Stimulated activated CD8-positive, alpha-beta memory T cell treated with anti-CD3 and anti-CD28 coated beads, Interleukin-12 subunit alpha, Interleukin-12 subunit beta, amount 100 ng/mL, for 24 hours (primary cell): ENCODE data around the gene C20orf144.
A peak's percentile ranks its signal among the peaks of the same experiment; 100 is the strongest.

Source experiments
- DNase-seq: peaks from one replicate; pipeline ENCODE4 v3.0.0-alpha.2; 2020; ENCODE audit errors: extremely low read depth

C20orf144 gene

GRCh38 chr20:33650111-33650752 lies 11.9 kb upstream of the C20orf144 start:
- no peak for DNase-seq

GRCh38 chr20:33650753-33651561 lies 11.2 kb upstream of the C20orf144 start:
- DNase-seq, result no peak

- DNase-seq, result no peak
These were observed 10.5 kb upstream of the C20orf144 start for GRCh38 chr20:33651562-33652048.

- no peak for DNase-seq
These were observed 8.8 kb upstream of the C20orf144 start for GRCh38 chr20:33653218-33653899.

- no peak for DNase-seq
These were observed 8.1 kb upstream of the C20orf144 start for GRCh38 chr20:33653900-33654596.

- DNase-seq, result no peak
These were observed 7.4 kb upstream of the C20orf144 start for GRCh38 chr20:33654680-33655161.

- no peak for DNase-seq
These were observed 7.0 kb upstream of the C20orf144 start for GRCh38 chr20:33655164-33655563.

GRCh38 chr20:33656010-33656782 lies 5.9 kb upstream of the C20orf144 start:
- no peak for DNase-seq

- no peak for DNase-seq
These were observed 5.1 kb upstream of the C20orf144 start for GRCh38 chr20:33656783-33657703.

- DNase-seq, result no peak
These were observed 4.4 kb upstream of the C20orf144 start for GRCh38 chr20:33657704-33658095.

GRCh38 chr20:33658510-33658909 lies 3.6 kb upstream of the C20orf144 start:
- DNase-seq, result no peak

- no peak for DNase-seq
These were observed 3.2 kb upstream of the C20orf144 start for GRCh38 chr20:33658929-33659328.

- DNase-seq, result no peak
These were observed 2.6 kb upstream of the C20orf144 start for GRCh38 chr20:33659341-33660034.

- DNase-seq, result no peak
These were observed 2.0 kb upstream of the C20orf144 start for GRCh38 chr20:33660035-33660684.

- no peak for DNase-seq
These were observed 1.5 kb upstream of the C20orf144 start for GRCh38 chr20:33660685-33661058.

- peak; percentile 68 for DNase-seq
These were observed 1.3 kb downstream of the C20orf144 start for GRCh38 chr20:33663161-33664084.

- no peak for DNase-seq
These were observed 2.1 kb downstream of the C20orf144 start for GRCh38 chr20:33664085-33664761.
